GM12878 (cell line): ENCODE data around the gene STKLD1. TPM values are rescaled to one million over a fixed set of nuclear protein-coding genes. Genes with fewer than 3 reads are reported as not detected.
A peak's percentile ranks its signal among the peaks of the same experiment; 100 is the strongest.

ENCODE experiments used
- ATAC-seq: fragments of 200-7000 bp; cut with Tn5 transposase; 3 replicates; pipeline ENCODE4 v1.9.1; 2020; ENCODE audit warnings: mild to moderate bottlenecking, moderate library complexity
- BruUV-seq: library from RNA; stranded (reverse); fragments of 400-500 nt; replicated peaks from 2 replicates; lab custom pipeline; 2021; lab: Mats Ljungman, UMichigan
- CTCF ChIA-PET: fragments of 300-600 bp; sonication (Branson Sonifier 250); formaldehyde crosslinking; extraction: SDS; loops from one replicate; lab custom pipeline; 2021; ENCODE audit warnings: inconsistent platforms; lab: Yijun Ruan, JAX
- POLR2A ChIA-PET: fragments of 350-600 bp; formaldehyde crosslinking; extraction: SDS; loops from one replicate; lab custom pipeline; 2021; ENCODE audit warnings: inconsistent platforms; lab: Charles Lee
- RAD21 ChIA-PET: fragments of 300-600 bp; sonication (Branson Sonifier 250); formaldehyde crosslinking; loops from one replicate; lab custom pipeline; 2023; ENCODE audit warnings: antibody characterized with exemption; ENCODE audit not compliant: unreplicated experiment; lab: Charles Lee
- SMC1A ChIA-PET: fragments of 300-600 bp; sonication (Branson Sonifier 250); formaldehyde crosslinking; loops from one replicate; lab custom pipeline; 2023; ENCODE audit not compliant: unreplicated experiment, uncharacterized antibody; lab: Charles Lee
- DNase-seq: peaks from one replicate; pipeline ENCODE4 v3.0.0-alpha.2; 2011; ENCODE audit warnings: low read depth, low spot score
- FAIRE-seq: peaks from 3 replicates; lab custom pipeline; 2011; peaks lifted over from hg19 to GRCh38; lab: Jason Lieb, UNC
- H2AFZ ChIP-seq: 2 replicates; pipeline ENCODE4 v1.6.0; 2011; ENCODE audit warnings: low read depth, low read length, control low read depth; ENCODE audit not compliant: control insufficient read depth
- H3K27ac ChIP-seq: 2 replicates; pipeline ENCODE4 v1.5.1; 2011; ENCODE audit warnings: control low read depth; ENCODE audit not compliant: control insufficient read depth, insufficient read depth
- H3K27me3 ChIP-seq, 2 experiments: replicated peaks in 1 of 2; 2 replicates each; pipeline versions ENCODE4 v1.6.0 to v1.6.1; 2011; ENCODE audit warnings: low read length in 1 of 2; ENCODE audit not compliant: control insufficient read depth in 2 of 2, insufficient read depth in 2 of 2
- H3K36me3 ChIP-seq, 2 experiments: 2 replicates each; pipeline ENCODE4 v1.5.1; 2011; ENCODE audit warnings: low read length in 1 of 2; ENCODE audit not compliant: control insufficient read depth in 2 of 2, insufficient read depth in 2 of 2
- H3K4me1 ChIP-seq: 2 replicates; pipeline ENCODE4 v1.6.1; 2011; ENCODE audit warnings: mild to moderate bottlenecking, low read length, moderate library complexity, mixed read lengths; ENCODE audit not compliant: control insufficient read depth, insufficient read depth
- H3K4me2 ChIP-seq: 2 replicates; pipeline ENCODE4 v1.6.0; 2011; ENCODE audit warnings: control low read depth; ENCODE audit not compliant: control insufficient read depth, insufficient read depth
- H3K4me3 ChIP-seq: fragments of 200-600 bp; sonication (generic); 2 replicates; pipeline ENCODE4 v1.5.1; 2016
- H3K79me2 ChIP-seq: 2 replicates; pipeline ENCODE4 v1.6.0; 2011; ENCODE audit warnings: low read length; ENCODE audit not compliant: control insufficient read depth, insufficient read depth
- H3K9ac ChIP-seq: 2 replicates; pipeline ENCODE4 v1.8.0; 2011; ENCODE audit warnings: low read length, control low read depth, mixed read lengths; ENCODE audit not compliant: control insufficient read depth, insufficient read depth
- H3K9me3 ChIP-seq: replicated peaks from 3 replicates; pipeline ENCODE4 v1.5.1; 2011; ENCODE audit warnings: mild to moderate bottlenecking, low read length; ENCODE audit not compliant: control insufficient read depth, insufficient read depth
- H4K20me1 ChIP-seq: 2 replicates; pipeline ENCODE4 v1.6.0; 2011; ENCODE audit not compliant: control insufficient read depth, insufficient read depth
- CREM ChIP-seq: IDR thresholded peaks from 2 replicates; pipeline ENCODE4 v1.6.1; 2014; ENCODE audit warnings: antibody characterized with exemption, low read depth
- HDAC2 ChIP-seq: fragments of 200-600 bp; sonication (generic); IDR thresholded peaks from 2 replicates; pipeline ENCODE4 v1.6.1; 2017
- HDGF ChIP-seq: fragments of 450-650 bp; IDR thresholded peaks from 2 replicates; pipeline ENCODE4 v1.6.1; 2016; ENCODE audit warnings: antibody characterized with exemption
- JUND ChIP-seq: IDR thresholded peaks from 2 replicates; pipeline ENCODE4 v1.6.1; 2012; ENCODE audit warnings: low read depth, mild to moderate bottlenecking, low read length, improper control_type of control experiment, moderate library complexity
- LARP7 ChIP-seq: fragments of 450-650 bp; IDR thresholded peaks from 2 replicates; pipeline ENCODE4 v1.6.1; 2017; ENCODE audit warnings: mild to moderate bottlenecking
- SMAD1 ChIP-seq: fragments of 450-650 bp; IDR thresholded peaks from 2 replicates; pipeline ENCODE4 v1.6.1; 2018; ENCODE audit warnings: mild to moderate bottlenecking, low read depth; ENCODE audit not compliant: partially characterized antibody
- SMARCA5 ChIP-seq: fragments of 450-650 bp; IDR thresholded peaks from 2 replicates; pipeline ENCODE4 v1.6.1; 2017; ENCODE audit warnings: mild to moderate bottlenecking
- SMC3 ChIP-seq: IDR thresholded peaks from 2 replicates; pipeline ENCODE4 v1.6.1; 2011; ENCODE audit warnings: low read length, improper control_type of control experiment, borderline replicate concordance
- SPI1 ChIP-seq: IDR thresholded peaks from 2 replicates; pipeline ENCODE4 v1.6.1; 2011; ENCODE audit warnings: low read depth, mild to moderate bottlenecking, low read length, moderate library complexity, borderline replicate concordance; ENCODE audit not compliant: insufficient read depth
- SRF ChIP-seq, 2 experiments: IDR thresholded peaks; 2 replicates each; pipeline ENCODE4 v1.6.1; 2011; ENCODE audit warnings: low read depth in 2 of 2, low read length in 2 of 2, mild to moderate bottlenecking in 1 of 2, moderate library complexity in 1 of 2
- STAT1 ChIP-seq: fragments of 450-650 bp; conservative IDR thresholded peaks from 2 replicates; pipeline ENCODE4 v1.6.1; 2014; ENCODE audit warnings: antibody characterized with exemption, mild to moderate bottlenecking
- YY1 ChIP-seq: IDR thresholded peaks from 2 replicates; pipeline ENCODE4 v1.6.1; 2011; ENCODE audit warnings: low read depth, mild to moderate bottlenecking, low read length
- ZNF384 ChIP-seq: IDR thresholded peaks from 2 replicates; pipeline ENCODE4 v1.6.1; 2012; ENCODE audit warnings: low read depth, mild to moderate bottlenecking, low read length, improper control_type of control experiment, borderline replicate concordance
- WGBS: methylation state at CpG from one replicate; pipeline ENCODE4 v1.1.6; 2016; ENCODE audit warnings: low lambda C conversion rate; ENCODE audit not compliant: insufficient replicate concordance, insufficient coverage; ENCODE audit errors: missing lambda C conversion rate; 5-methylcytosine and 5-hydroxymethylcytosine counted together
- in situ Hi-C: fragments of 300-500 bp; cut with MboI; formaldehyde crosslinking; loops from 9 replicates; pipeline ENCODE4 v1.14.3; 2018; ENCODE audit warnings: mixed read lengths
- intact Hi-C: fragments of 100-400 bp; cut with micrococcal nuclease; formaldehyde crosslinking; loops from one replicate; pipeline ENCODE4 v1.14.2; 2022; ENCODE audit not compliant: unreplicated experiment
- polyA plus RNA-seq, 11 experiments: library from polyadenylated mRNA; depleted of rRNA in 4 of 11; unstranded in 6 of 11; stranded (reverse) in 5 of 11; fragments of >200 nt; fragmentation: Nextera tagmentation in 4 of 11; fragmentation: Illumina TruSeq in 1 of 11; extraction: Ambion mirVana in 4 of 11; extraction: Trizol in 1 of 11; gene quantifications; 1 replicate in 1 of 11; 2 replicates in 10 of 11; pipeline versions ENCODE4 v1.2.1 to v1.2.3, GENCODE V29; 2011 to 2016; ENCODE audit warnings: inconsistent platforms in 2 of 11, missing spikeins in 2 of 11, low read depth in 1 of 11
- total RNA-seq, 4 experiments: library from RNA; depleted of rRNA in 3 of 4; stranded (reverse); fragments of >200 nt in 3 of 4; fragmentation: Illumina TruSeq in 1 of 4; extraction: Trizol in 1 of 4; gene quantifications; 2 replicates each; pipeline versions ENCODE4 v1.2.1 to v1.2.3, GENCODE V29; 2013 to 2021
- TF ChIP-seq, protein P1 (sequence below): fragments of 450-650 bp; IDR thresholded peaks from 2 replicates; pipeline ENCODE4 v1.6.1; 2017; ENCODE audit warnings: mild to moderate bottlenecking
- TF ChIP-seq, protein P2 (sequence below), 3 experiments: IDR thresholded peaks in 2 of 3; conservative IDR thresholded peaks in 1 of 3; 2 replicates each; pipeline ENCODE4 v1.5.1; 2011; ENCODE audit warnings: low read depth in 3 of 3, low read length in 3 of 3, mild to moderate bottlenecking in 3 of 3, control low read depth in 2 of 3, moderate library complexity in 2 of 3, inconsistent platforms in 1 of 3, mixed read lengths in 1 of 3; ENCODE audit not compliant: control insufficient read depth in 2 of 3, insufficient read depth in 1 of 3; ENCODE audit errors: extremely low read depth in 1 of 3

Gene STKLD1
- total and polyA plus RNA-seq, 10 of the 15 experiments (the other 5 are each of a cell fraction or from before 2014, with no cell fraction given), result 0.07 to 0.40 (median 0.29) TPM; not detected in 4

DNA sequence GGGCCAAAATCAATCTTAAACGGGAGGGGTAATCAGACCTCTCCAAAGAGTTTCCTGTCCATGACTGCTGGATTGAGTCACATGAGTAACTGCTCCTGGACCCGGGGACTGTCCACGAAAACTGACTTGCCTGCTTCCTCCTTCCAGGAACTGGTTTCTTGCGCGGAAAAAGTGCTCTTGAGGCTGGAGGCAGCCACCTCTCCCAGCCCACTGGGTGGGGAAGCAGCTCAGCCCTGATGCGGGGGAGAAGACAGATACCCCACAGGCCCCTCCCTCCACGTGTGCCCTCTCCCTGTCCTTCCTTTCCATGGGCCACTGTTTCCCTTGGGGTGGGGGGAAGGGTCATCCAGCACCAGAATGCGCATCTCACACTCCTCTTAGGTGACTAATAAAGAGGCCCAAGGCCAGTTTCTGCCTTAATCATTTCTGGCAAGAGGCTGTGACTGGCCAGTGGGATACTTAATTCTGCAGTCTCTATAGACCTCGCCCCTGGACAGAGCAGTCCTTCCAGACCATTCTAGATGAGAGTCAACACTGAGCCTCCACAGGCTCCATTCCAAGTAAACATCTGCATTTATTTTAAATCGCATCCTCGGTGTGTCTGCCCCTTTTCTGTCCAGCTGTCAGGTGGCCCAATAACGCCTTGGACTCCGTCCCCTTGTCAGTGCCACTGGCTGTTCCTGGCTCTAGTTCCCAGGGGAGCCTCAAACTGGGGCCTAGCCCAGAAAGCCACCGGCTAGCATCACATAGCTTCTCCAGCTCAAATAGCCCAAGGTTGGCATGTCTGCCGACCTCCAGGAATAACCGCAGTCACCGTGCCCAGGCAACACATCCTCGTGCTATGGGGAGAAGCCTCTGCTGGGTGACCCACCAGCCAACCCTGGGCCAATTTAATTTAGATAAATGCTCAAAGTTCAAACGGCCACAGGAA is 29.6 kb downstream of the STKLD1 start (continued):
- no peak for TF ChIP-seq JUND
- no peak for TF ChIP-seq SMAD1

DNA sequence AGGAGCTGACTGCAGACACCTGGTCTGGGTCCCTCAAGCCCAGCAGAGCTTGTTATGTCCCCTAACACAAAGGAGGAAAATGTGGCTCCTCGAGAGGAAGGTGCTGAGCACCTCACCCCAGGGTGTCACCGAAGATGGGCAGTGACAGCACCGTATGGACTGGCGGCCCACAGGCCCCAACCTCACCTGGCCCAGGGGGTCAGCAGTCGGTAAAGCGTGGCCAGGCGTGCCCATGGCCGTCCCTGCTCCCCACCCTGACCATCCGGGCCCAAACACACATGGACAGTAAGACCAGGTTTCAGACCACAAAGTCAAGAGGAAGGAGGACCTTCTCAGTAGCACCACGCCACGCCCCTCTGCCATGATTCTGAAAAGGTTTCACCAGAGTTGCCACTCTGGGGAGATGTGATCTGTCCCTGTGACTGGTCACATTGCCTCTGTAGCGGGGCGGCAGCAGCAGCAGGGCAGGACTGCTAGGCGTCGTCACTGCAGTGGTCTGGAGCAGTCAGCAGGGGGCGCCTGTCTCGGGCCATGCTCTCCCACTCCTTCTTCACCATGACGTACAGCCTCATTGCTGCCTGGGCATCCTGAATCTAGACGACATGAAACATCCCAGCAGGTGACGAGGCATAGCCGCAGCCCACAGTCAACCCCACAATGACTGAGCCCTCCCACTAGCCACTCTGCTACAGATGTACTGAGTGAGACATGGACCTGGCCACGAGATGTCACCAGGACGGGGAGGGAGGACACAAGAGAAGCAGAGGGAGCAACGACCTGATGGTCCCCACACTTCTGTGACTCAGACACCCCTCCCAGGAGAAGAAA is 30.5 kb downstream of the STKLD1 start:
- ChIA-PET POLR2A (no interaction called here), SMC1A (interaction anchor here (1.3 kb wide), 1 partner anchor 31 kb away, joined by 3 read pairs; no protein-coding TSS in a partner anchor), RAD21 (interaction anchor here (1.5 kb wide), 1 partner anchor 53 kb away, joined by 3 read pairs; no protein-coding TSS in a partner anchor), CTCF (interaction anchor here (0.6 to 1.7 kb wide), 6 partner anchors 9 to 250 kb away, joined by 3 to 6 read pairs (median 4); no protein-coding TSS in a partner anchor)
- in situ Hi-C loops, result loop anchor here (5.0 kb wide), 1 partner anchor 76 kb away; no protein-coding TSS in a partner anchor
- no peak overlapping the region for H3K27ac ChIP-seq
- 37% methylated on average over 24 of the region's 24 CpGs for WGBS
- FAIRE-seq, result peak; percentile 89
- H3K4me1 ChIP-seq, result no peaks in the 10 kb centered on the region
- H3K4me2 ChIP-seq, result no peak overlapping the region
- no peaks in the 10 kb centered on the region for H3K79me2 ChIP-seq
- BruUV-seq, result no TSS peak
- no peaks in the 10 kb centered on the region for H3K27me3 ChIP-seq
- no peak for DNase-seq
- intact Hi-C loops, result loop anchor here (1.0 kb wide), 2 partner anchors 31 to 80 kb away; no protein-coding TSS in a partner anchor
- H3K9me3 ChIP-seq, result no peaks in the 10 kb centered on the region
- H2AFZ ChIP-seq, result no peak overlapping the region
- H4K20me1 ChIP-seq, result no peaks in the 10 kb centered on the region; the same call in 1 of the 2 replicates
- H3K36me3 ChIP-seq, result peaks cover 31 to 38% of the 10 kb centered on the region in 2 experiments; a peak in 3 of 4 replicates
- H3K9ac ChIP-seq, result no peak overlapping the region
- no peak overlapping the region for H3K4me3 ChIP-seq
- peak; percentile 97 for ATAC-seq
- TF ChIP-seq YY1 (peak; percentile 70), HDAC2 (no peak), ZNF384 (no peak), LARP7 (peak; percentile 47; the same call in 1 of the 2 replicates), SMC3 (peak; percentile 92), SMARCA5 (peak; percentile 54; the same call in 1 of the 2 replicates), STAT1 (no peak), SRF (IDR thresholded peaks at IDR 0.05; ENCODE audit: low read depth in 2 of 2, low read length in 2 of 2) (0 out of 4 replicates have a peak, but pooled peaks of 1 of the 2 experiments have one; percentile 21), CREM (peak; percentile 78; the same call in 1 of the 2 replicates), HDGF (peak; percentile 96), SPI1 (no peak)
- TF ChIP-seq, protein P1, sequence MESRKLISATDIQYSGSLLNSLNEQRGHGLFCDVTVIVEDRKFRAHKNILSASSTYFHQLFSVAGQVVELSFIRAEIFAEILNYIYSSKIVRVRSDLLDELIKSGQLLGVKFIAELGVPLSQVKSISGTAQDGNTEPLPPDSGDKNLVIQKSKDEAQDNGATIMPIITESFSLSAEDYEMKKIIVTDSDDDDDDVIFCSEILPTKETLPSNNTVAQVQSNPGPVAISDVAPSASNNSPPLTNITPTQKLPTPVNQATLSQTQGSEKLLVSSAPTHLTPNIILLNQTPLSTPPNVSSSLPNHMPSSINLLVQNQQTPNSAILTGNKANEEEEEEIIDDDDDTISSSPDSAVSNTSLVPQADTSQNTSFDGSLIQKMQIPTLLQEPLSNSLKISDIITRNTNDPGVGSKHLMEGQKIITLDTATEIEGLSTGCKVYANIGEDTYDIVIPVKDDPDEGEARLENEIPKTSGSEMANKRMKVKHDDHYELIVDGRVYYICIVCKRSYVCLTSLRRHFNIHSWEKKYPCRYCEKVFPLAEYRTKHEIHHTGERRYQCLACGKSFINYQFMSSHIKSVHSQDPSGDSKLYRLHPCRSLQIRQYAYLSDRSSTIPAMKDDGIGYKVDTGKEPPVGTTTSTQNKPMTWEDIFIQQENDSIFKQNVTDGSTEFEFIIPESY, result peak; percentile 62; the same call in 1 of the 2 replicates
- TF ChIP-seq, protein P2, sequence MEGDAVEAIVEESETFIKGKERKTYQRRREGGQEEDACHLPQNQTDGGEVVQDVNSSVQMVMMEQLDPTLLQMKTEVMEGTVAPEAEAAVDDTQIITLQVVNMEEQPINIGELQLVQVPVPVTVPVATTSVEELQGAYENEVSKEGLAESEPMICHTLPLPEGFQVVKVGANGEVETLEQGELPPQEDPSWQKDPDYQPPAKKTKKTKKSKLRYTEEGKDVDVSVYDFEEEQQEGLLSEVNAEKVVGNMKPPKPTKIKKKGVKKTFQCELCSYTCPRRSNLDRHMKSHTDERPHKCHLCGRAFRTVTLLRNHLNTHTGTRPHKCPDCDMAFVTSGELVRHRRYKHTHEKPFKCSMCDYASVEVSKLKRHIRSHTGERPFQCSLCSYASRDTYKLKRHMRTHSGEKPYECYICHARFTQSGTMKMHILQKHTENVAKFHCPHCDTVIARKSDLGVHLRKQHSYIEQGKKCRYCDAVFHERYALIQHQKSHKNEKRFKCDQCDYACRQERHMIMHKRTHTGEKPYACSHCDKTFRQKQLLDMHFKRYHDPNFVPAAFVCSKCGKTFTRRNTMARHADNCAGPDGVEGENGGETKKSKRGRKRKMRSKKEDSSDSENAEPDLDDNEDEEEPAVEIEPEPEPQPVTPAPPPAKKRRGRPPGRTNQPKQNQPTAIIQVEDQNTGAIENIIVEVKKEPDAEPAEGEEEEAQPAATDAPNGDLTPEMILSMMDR (IDR thresholded peaks at IDR 0.05 in 2 of 3, conservative IDR thresholded peaks at IDR 0.05 in 1 of 3; ENCODE audit: control insufficient read depth in 2 of 3, extremely low read depth in 1 of 3, insufficient read depth in 1 of 3, low read depth in 3 of 3, low read length in 3 of 3), result peak; percentile 91 to 97 (median 93); a peak in 5 of 6 replicates
